Measurements from ENCODE around the gene KDM7A. TPM values are rescaled to one million over a fixed set of nuclear protein-coding genes. Genes with fewer than 3 reads are reported as not detected.
"Not testable (repeated sequence)": the region's sequence is repeated elsewhere in the genome, so short reads cannot be mapped to it uniquely, and the experiment has no call there.

KDM7A gene
- polyA plus RNA-seq, 1 donor: 8.4 TPM

DNA sequence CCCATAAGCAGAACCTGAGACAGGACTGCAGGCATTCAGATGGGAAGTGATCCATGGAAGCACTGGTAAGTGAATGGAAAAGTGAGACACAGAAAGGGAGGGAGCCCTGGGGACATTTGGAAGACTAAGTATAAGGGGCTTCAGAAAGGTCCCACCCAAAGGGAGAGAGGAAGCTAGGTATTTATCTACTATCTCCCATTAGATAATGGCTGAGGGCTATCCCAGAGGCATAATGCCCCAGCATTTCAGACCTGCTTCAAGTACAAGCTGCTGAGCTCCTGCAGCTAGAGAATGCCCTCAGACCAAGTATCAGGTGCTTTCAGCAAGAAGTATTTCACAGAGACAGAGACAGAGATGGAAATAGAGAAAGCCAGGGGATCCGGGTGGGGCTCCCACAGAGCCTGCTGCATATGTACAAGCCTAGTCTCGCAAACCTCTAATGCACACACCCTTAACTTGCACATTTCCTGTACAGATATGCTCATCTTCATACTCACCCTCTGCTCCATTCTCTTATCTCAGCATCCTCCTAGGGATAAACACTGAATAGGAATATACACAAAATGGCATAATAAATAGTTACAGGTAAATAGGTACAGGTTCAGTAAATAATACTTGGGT lies 20.2 kb downstream of the KDM7A start:
- no peak for DNase-seq (ENCODE audit: low read depth)

DNA sequence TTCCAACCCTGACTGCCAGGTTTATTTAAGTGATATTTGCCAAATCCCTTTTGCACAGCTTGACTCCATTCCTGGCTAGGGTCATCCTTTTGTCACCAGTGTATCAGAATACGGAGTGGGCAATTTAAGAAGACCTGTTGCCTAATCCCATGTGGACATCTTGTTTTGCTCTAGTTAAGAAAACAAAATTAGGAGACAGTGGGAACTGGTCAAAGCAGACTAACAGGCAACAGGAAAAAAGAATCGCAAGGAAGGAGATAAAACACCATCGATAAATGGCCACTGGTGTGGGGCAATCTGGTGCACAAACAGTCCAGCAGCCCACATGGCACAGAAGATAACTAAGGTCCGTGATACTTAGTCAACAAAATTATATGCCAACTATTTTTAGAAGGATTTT lies 21.4 kb downstream of the KDM7A start:
- DNase-seq (ENCODE audit: low read depth): no peak

DNA sequence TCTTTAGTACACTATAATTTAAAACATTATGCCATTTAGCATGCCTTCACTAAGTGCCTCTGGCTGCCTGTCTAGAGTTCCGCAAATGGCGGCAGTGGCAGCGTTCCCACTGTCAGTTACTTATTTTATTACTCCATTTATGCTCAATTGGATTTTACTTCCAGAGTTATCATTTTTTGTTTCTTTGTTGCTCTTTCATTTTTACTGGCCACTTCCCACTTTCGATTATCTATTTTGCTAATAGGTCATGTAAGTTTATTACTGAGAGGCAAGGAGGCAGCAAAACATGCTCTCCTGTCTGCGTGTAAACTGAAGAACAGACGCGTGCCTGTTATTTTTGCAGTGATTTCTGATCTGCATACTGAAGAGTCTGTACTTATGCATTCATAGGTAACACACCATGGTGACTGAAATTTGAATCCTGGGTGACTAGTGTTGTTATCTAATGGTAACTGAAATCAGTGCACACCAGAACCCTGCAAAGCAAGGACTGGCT lies 23.1 kb downstream of the KDM7A start:
- no peak for DNase-seq (ENCODE audit: low read depth)

DNA sequence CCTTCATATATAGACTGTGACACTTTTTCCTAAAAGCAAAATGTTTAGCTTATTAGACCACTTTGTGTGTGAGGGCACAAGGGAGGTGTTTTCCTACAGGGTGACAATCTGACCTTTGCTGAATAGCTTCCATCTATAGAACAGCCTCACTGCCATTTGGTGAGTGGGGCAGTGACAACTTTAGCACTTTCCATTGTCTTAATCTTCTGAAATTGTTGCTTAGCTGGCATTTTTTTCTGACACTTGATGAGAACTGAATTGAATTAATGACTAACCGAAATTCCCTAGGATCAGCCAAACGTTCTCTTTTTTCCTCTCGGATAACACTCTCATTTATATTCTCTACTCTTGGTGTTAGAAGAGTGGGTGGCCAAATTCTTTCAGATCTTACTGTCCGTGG lies 30.2 kb downstream of the KDM7A start:
- no peak for DNase-seq (ENCODE audit: low read depth)

DNA sequence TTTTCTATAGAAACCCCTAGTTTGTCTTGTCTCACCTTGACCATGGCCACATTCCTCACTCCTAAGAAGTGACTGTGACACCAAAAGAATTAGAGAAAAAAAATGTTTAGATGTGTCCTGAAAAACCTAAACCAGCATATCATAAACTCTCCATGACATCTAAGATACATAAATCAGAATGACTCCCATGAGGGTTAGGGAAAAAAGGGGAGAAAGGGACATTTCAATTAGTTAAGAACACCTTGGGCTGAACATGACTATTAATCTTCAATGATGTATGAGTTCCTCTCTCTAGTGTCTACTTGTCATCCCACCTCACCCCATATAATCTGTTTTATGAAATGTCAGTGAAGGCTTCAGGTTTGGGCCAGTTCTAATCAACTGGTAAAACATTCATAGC lies 31.1 kb downstream of the KDM7A start:
- DNase-seq (ENCODE audit: low read depth): no peak

DNA sequence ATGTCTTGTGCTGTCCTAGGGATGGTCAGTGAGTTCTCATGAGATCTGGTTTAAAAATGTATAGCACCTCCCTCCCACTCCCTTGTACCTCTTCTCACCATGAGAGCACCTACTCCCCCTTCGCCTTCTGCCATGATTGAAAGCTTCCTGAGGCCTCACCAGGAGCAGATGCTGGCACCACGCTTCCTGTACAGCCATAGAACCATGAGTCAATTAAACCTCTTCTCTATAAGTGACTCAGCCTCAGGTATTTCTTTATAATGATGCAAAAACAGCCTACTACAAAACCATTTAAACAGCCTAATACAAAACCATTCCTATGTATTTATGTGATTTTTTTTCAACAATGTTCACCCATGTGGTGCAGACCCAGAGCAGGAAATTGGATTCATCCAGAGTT lies 32.0 kb downstream of the KDM7A start:
- no peak for DNase-seq (ENCODE audit: low read depth)

DNA sequence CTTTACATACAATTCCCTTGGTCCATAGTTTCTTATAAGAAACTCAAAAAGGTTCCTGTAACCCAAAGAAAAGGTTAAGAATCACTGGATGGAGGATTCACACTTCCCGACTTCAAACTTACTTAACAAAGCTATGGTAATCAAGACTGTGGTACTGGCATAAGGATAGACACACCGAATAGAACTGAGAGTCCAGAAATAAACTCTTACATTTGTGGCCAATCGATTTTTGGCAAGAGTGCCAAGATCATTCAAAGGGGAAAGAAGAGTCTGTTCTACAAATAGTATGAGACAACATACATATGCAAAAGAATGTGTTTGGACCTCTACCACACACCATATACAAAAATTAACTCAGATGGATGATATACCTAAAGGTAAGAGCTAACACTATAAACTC lies 32.8 kb downstream of the KDM7A start:
- DNase-seq (ENCODE audit: low read depth): no peak

DNA sequence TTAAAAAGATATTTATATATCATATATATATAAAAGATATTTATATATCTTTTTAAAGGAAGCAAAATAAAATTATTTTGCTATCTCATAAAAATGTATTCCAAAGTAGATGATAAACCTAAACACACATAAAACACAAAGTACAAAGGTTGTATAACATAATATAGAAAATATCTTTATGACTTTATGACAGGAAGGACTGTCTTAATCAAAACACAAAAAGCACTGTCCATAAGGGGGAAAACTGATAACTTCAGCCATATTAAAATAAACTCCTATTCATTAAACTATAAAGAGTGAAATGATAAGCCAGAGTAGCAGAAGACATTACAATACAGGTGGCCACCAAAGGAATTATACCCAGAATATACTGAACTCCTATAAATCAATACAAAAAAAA lies 34.8 kb downstream of the KDM7A start:
- DNase-seq (ENCODE audit: low read depth): no peak

DNA sequence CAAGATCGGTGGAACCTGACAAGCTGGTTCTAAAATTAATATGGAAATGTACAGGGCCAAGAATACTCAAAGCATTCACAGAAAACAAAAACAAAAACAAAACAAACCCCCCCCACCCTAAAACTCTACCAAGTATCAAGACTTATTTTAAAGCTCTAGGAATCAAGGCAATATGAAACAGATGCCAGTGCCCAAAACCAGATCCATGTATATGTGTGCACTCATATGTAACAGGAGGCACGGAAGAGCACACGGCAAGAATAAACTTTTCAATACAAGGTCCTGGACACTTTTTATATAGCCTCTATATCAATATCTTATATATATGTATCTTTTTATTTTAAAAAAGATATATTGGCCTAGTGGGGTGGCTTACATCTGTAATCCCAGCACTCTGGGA lies 35.5 kb downstream of the KDM7A start:
- no peak for DNase-seq (ENCODE audit: low read depth)

DNA sequence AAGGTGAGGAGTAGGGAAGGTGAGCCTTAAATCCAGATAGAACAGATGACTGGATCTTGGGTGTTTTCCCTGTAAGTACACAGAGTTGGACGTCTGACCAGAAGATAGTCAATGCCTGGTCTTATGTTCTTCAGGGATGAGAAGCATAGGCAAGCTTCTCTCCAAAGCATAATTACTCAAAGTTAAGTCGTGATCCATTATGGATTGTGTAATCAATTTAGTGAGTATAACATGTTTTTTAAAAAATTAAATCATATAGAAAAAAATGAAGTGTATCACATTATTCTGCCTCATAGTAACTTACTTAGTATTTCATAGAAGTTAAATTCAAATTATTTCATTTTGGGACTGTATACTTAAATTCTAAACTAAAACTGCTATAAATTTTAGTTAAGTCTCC lies 39.7 kb downstream of the KDM7A start:
- DNase-seq (ENCODE audit: low read depth): no peak

DNA sequence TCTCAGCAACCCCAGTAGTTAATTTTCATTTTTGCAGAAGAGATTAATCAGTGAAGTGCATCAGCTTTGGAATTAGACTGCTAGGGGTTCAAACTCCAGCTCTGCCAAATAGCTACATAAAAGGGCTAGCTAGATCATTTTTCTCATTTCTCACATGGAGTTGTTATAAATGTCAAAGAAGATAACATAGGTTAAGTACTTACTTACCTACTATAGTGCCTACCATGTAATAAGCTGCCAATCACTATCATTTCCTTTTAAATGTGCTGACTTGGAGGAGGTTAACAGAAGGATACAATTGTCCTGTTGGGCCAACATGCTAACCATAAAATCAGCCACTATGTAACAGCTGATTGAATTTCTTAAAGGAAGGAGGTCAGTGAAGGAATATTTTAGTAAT lies 40.7 kb downstream of the KDM7A start:
- no peak for DNase-seq (ENCODE audit: low read depth)

DNA sequence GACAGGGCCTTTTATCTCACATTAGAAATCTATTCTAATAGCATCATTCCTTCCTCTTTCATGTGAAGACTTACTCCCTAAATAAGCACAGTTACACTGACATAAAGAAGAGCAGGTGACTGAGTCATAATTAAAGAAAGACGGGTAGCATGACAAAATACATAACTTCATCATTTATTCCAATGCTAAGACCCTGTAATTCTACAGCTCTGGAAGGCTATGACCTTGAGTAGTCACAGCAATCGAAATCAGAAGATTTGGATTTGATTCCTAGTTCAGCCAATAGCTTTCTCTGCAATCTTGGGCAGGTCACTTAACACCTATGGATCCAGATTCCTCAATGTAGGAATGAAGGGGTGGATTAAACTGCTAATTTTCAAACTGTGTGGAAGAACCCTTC lies 42.7 kb downstream of the KDM7A start:
- DNase-seq (ENCODE audit: low read depth): no peak

DNA sequence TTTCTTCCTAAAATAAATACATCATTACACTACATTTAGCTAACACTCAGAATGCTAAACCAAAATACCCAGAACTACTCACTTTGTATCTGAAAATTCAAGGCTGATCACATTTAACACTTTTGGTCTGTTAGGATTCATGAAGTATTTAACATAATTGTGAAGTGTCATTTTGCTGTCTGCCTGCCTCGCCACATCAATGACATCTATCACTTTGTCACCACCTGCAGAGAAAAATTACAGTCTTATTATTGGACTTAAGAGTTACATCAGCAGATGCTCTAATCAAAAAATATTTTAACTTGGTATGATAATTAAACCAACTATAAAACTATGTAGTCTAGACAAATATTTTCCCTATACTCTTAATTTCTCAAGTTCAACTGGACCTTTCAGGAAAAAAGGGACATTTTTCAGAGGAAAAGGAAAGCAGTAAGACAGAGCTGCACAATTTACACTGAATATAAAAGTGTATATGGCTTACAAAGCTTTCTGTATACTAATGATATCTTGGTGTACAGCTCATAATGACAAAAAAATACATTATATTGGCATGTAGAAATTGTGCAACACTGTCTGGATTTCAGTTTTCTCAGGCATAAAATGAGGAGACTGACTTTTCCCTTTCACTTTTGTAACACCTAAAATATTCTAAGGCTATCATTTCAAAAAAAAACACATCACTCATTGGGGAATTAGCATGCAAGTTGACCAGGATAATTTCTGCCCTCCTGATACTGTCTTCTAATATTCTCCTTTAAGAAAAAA lies 49.2 kb downstream of the KDM7A start:
- DNase-seq (ENCODE audit: low read depth): no peak

DNA sequence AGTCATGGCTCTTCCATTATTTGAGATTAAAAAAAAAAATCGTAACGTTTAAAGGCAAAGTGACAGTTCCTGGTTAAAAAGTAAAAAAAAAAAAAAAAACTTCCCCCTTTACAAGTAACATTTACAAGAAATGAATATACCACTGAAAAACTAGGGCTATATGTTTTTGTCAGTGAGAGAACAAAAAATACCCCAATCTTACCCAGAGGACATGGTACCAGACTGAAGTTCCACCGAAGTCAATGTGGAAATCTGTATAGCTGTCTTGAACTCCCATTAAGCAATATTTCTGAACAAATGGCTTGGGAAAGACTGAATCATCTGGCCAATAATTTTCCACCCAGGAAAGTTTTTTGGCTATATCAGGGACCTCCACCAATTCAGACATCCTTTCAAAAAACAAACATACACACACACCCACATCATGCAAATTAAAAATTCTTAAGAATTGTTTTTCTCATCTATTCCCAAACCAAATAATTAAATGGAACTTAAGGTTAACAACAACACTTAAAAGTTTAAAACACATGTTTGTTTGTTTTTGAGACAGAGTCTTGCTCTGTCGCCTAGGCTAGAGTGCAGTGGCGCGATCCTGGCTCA lies 50.2 kb downstream of the KDM7A start:
- DNase-seq (ENCODE audit: low read depth): no peak

DNA sequence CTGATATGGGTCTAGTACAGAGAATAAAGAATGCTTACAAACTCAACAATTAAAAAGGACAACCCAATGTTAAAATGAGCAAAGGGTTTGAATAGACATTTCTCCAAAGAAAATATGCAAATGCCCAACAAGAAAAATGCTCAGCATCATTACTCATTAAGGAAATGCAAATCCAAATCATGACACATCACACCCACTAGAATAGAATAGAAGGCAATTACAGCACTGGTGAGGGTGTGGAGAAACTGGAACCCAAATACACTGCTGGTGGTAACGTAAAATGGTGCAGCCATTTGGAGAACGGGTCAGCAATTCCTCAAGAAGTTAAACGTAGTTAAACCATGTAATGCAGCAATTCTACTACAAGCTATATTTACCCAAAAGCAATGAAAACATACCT lies 53.8 kb downstream of the KDM7A start:
- DNase-seq (ENCODE audit: low read depth): no peak

DNA sequence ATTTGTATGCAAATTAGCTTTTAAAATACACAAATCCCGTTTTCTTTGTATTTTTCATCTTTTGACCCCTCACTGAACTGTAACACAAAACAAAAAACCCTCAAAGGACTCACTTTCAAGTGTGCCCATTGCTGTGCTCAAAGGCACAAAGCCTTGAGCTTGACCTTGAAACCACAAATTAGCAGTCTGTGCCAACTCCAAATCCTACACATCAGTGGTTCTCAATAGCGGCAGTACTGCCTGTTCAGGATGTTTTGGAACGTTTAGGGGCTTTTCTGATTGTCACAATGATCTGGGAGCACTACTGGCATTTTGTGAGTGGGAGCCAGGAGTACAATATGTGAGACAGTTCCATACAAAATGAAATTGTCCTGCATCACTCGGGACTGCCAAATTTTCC lies 55.5 kb downstream of the KDM7A start:
- no peak for DNase-seq (ENCODE audit: low read depth)

DNA sequence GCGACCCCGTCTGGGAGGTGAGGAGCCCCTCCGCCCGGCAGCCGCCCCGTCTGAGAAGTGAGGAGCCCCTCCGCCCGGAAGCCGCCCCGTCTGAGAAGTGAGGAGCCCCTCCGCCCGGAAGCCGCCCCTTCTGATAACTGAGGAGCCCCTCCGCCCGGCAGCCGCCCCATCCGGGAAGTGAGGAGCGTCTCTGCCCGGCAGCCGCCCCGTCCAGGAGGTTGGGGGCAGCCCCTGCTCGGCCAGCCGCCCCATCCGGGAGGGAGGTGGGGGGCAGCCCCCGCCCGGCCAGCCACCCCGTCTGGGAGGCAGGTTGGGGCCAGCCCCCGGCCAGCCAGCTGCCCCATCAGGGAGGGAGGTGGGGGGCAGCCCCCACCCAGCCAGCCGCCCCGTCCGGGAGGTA lies 62.0 kb downstream of the KDM7A start:
- DNase-seq (ENCODE audit: low read depth): not testable (repeated sequence)

DNA sequence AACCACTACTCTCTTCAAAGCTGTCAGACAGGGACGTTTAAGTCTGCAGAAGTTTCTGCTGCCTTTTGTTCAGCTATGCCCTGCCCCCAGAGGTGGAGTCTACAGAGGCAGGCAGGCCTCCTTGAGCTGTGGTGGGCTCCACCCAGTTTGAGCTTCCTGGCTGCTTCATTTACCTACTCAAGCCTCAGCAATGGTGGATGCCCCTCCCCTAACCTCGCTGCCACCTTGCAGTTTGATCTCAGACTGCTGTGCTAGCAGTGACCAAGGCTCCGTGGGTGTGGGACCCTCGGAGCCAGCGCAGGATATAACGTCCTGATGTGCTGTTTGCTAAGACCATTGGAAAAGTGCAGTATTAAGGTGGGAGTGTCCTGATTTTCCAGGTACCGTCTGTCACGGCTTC lies 68.0 kb downstream of the KDM7A start:
- not testable (repeated sequence) for DNase-seq (ENCODE audit: low read depth)

DNA sequence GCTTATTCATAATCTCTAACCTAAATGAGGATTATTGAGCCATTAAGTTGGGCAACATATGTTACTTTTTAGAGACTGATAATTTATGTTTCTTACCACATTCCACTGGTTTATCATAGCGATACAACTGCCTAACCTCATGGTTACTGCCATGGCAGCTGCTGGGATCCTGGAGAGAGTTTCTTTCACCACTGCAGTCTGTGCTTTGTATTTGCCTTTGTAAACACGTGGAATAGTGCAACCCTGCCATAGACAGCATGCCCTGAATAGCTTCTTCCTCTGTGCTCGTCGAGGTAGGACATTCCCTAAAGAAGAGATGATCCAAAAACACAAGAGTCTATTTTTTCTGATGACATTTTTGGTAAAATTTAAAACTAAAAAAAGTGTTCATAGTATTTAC lies 80.3 kb downstream of the KDM7A start:
- no peak for DNase-seq (ENCODE audit: low read depth)

DNA sequence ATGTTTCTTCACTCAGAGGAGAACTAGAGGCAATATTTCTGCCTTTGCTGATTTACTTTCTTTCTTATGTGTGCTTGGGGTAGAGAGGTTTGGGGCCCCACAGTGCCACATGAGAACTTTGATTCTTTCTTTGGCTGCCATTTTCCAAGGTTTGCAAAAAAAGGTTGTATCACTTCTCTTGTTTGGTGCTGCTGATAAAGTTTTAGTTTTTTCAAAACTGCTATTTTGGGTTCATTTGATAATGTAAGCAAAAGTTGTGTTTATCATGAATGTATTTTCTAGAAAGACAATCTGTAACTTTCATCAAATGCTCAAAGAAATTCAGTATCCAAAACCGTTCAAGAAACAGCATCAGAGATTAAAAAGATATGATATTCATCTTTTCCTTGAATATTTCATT lies 83.4 kb downstream of the KDM7A start:
- no peak for DNase-seq (ENCODE audit: low read depth)

DNA sequence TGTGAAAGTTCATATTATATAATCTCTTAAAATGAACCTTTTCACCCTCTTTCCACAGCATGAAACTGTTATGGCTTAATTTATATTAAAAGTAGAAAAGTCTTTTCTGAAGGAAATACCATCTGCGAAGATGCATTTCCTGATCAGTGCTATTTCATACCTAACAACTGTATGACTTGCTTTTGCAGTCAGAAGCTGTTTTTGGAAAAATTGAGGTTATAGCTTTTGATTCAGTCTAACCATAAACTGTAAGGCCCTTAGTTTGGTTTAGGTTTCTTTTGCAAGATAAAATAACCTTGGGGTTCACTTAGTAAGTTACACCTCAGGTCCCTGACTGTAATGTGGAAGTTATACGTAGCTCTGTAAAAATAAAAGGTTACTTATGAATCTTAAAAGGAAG lies 91.3 kb downstream of the KDM7A start:
- no peak for DNase-seq (ENCODE audit: low read depth)

DNA sequence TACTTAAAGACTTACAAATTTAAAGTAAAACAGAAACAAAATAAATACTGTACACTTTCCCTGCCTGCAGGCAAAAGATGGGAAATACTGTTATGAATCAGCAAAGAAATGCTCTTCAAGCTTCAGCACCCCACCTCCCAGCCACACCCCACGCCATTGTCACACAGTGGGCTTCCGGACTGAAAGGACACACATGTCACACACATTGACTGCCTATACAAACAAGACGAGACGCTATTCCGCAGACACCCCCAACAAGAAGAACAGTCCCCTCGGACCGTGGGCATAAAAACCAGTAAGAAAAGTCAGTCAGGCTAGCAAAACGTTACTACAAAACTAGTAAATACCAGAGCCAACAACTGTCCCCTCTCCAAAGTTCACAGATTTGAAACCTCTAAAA lies 91.8 kb downstream of the KDM7A start:
- no peak for DNase-seq (ENCODE audit: low read depth)

DNA sequence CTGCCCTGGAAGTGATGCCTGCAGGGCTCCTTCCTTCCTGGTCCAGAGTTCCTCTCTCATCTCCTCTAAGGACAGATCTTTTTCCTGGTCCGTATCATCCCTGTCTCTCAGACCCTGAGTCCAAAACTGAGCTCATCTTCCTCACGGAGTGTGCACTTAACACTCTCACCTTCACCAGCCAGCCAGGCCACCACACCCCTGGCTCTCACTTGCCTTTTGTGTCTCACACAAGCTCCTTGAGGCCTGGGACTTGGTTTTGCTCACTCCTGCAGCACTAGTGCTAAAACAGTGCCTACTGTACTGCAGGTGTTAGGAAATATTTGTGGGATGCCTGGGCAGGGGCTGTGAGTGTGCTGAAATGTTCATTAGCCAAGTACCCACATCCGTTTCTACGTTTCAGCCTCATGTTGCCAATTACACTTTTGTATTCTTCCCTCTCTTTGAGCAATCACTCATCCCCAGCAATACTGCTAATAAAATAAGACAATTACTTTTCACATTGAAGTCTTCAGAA lies 92.6 kb downstream of the KDM7A start:
- no peak for DNase-seq (ENCODE audit: low read depth)

Data from forelimb muscle (tissue), 1 donor.